NCI-H526 (cell line): ENCODE measurements around the gene TMEM42.
"Not testable (repeated sequence)": the region's sequence is repeated elsewhere in the genome, so short reads cannot be mapped to it uniquely, and the experiment has no call there.

Experiments used
- DNase-seq, 2 experiments: peaks; one replicate each; lab custom pipeline; 2025; lab: John Stamatoyannopoulos, UW

Gene TMEM42

GRCh38 chr3:44861412-44862225 lies at the start of gene TMEM42:
TMEM42 (plus strand) TSS chr3:44861912; CDS start chr3:44861925, 13 bp downstream.
- peak; percentile 59 to 93 for DNase-seq

GRCh38 chr3:44814751-44815150 lies 47.0 kb upstream of the TMEM42 start:
- DNase-seq: no peak

GRCh38 chr3:44816334-44816733 lies 45.4 kb upstream of the TMEM42 start:
- not testable (repeated sequence) for DNase-seq

- not testable (repeated sequence) for DNase-seq
Measured at GRCh38 chr3:44821206-44821605, 40.5 kb upstream of the TMEM42 start.

GRCh38 chr3:44825264-44825925 lies 36.3 kb upstream of the TMEM42 start:
- no peak for DNase-seq

GRCh38 chr3:44827196-44827595 lies 34.5 kb upstream of the TMEM42 start:
- DNase-seq: no peak

GRCh38 chr3:44831232-44831631 lies 30.5 kb upstream of the TMEM42 start:
- no peak for DNase-seq

- DNase-seq: no peak
Measured at GRCh38 chr3:44832032-44832431, 29.7 kb upstream of the TMEM42 start.

GRCh38 chr3:44832965-44833364 lies 28.7 kb upstream of the TMEM42 start:
- DNase-seq: no peak

- DNase-seq: no peak
Measured at GRCh38 chr3:44833394-44833793, 28.3 kb upstream of the TMEM42 start.

- no peak for DNase-seq
Measured at GRCh38 chr3:44835684-44836083, 26.0 kb upstream of the TMEM42 start.

- DNase-seq: no peak
Measured at GRCh38 chr3:44842376-44842775, 19.3 kb upstream of the TMEM42 start.

GRCh38 chr3:44845528-44846520 lies 15.9 kb upstream of the TMEM42 start:
- no peak for DNase-seq

GRCh38 chr3:44848634-44849033 lies 13.1 kb upstream of the TMEM42 start:
- DNase-seq: no peak

GRCh38 chr3:44856663-44857062 lies 5.0 kb upstream of the TMEM42 start:
- DNase-seq: not testable (repeated sequence)

- no peak for DNase-seq
Measured at GRCh38 chr3:44860117-44860516, 1.6 kb upstream of the TMEM42 start.

- peak in 1 of 2 experiments; percentile 54 for DNase-seq
Measured at GRCh38 chr3:44862226-44862637, 520 bp downstream of the TMEM42 start.

GRCh38 chr3:44865272-44866035 lies 3.7 kb downstream of the TMEM42 start:
- no peak for DNase-seq

- no peak for DNase-seq
Measured at GRCh38 chr3:44867421-44868111, 5.9 kb downstream of the TMEM42 start.

- peak in 1 of 2 experiments; percentile 5 for DNase-seq
Measured at GRCh38 chr3:44870375-44871061, 8.8 kb downstream of the TMEM42 start.
